GM12878 (cell line): ENCODE results near the gene ACOT4. TPM values are rescaled to one million over a fixed set of nuclear protein-coding genes. Genes with fewer than 3 reads are reported as not detected.

Experiments
- ATAC-seq: fragments of 200-7000 bp; cut with Tn5 transposase; 3 replicates; pipeline ENCODE4 v1.9.1; 2020; ENCODE audit warnings: mild to moderate bottlenecking, moderate library complexity
- BruUV-seq: library from RNA; stranded (reverse); fragments of 400-500 nt; replicated peaks from 2 replicates; lab custom pipeline; 2021; lab: Mats Ljungman, UMichigan
- CTCF ChIA-PET: fragments of 300-600 bp; sonication (Branson Sonifier 250); formaldehyde crosslinking; extraction: SDS; loops from one replicate; lab custom pipeline; 2021; ENCODE audit warnings: inconsistent platforms; lab: Yijun Ruan, JAX
- POLR2A ChIA-PET: fragments of 350-600 bp; formaldehyde crosslinking; extraction: SDS; loops from one replicate; lab custom pipeline; 2021; ENCODE audit warnings: inconsistent platforms; lab: Charles Lee
- RAD21 ChIA-PET: fragments of 300-600 bp; sonication (Branson Sonifier 250); formaldehyde crosslinking; loops from one replicate; lab custom pipeline; 2023; ENCODE audit warnings: antibody characterized with exemption; ENCODE audit not compliant: unreplicated experiment; lab: Charles Lee
- SMC1A ChIA-PET: fragments of 300-600 bp; sonication (Branson Sonifier 250); formaldehyde crosslinking; loops from one replicate; lab custom pipeline; 2023; ENCODE audit not compliant: unreplicated experiment, uncharacterized antibody; lab: Charles Lee
- DNase-seq: peaks from one replicate; pipeline ENCODE4 v3.0.0-alpha.2; 2011; ENCODE audit warnings: low read depth, low spot score
- FAIRE-seq: peaks from 3 replicates; lab custom pipeline; 2011; peaks lifted over from hg19 to GRCh38; lab: Jason Lieb, UNC
- H2AFZ ChIP-seq: 2 replicates; pipeline ENCODE4 v1.6.0; 2011; ENCODE audit warnings: low read depth, low read length, control low read depth; ENCODE audit not compliant: control insufficient read depth
- H3K27ac ChIP-seq: 2 replicates; pipeline ENCODE4 v1.5.1; 2011; ENCODE audit warnings: control low read depth; ENCODE audit not compliant: control insufficient read depth, insufficient read depth
- H3K27me3 ChIP-seq, 2 experiments: replicated peaks in 1 of 2; 2 replicates each; pipeline versions ENCODE4 v1.6.0 to v1.6.1; 2011; ENCODE audit warnings: low read length in 1 of 2; ENCODE audit not compliant: control insufficient read depth in 2 of 2, insufficient read depth in 2 of 2
- H3K36me3 ChIP-seq, 2 experiments: 2 replicates each; pipeline ENCODE4 v1.5.1; 2011; ENCODE audit warnings: low read length in 1 of 2; ENCODE audit not compliant: control insufficient read depth in 2 of 2, insufficient read depth in 2 of 2
- H3K4me1 ChIP-seq: 2 replicates; pipeline ENCODE4 v1.6.1; 2011; ENCODE audit warnings: mild to moderate bottlenecking, low read length, moderate library complexity, mixed read lengths; ENCODE audit not compliant: control insufficient read depth, insufficient read depth
- H3K4me2 ChIP-seq: 2 replicates; pipeline ENCODE4 v1.6.0; 2011; ENCODE audit warnings: control low read depth; ENCODE audit not compliant: control insufficient read depth, insufficient read depth
- H3K4me3 ChIP-seq: fragments of 200-600 bp; sonication (generic); 2 replicates; pipeline ENCODE4 v1.5.1; 2016
- H3K79me2 ChIP-seq: 2 replicates; pipeline ENCODE4 v1.6.0; 2011; ENCODE audit warnings: low read length; ENCODE audit not compliant: control insufficient read depth, insufficient read depth
- H3K9ac ChIP-seq: 2 replicates; pipeline ENCODE4 v1.8.0; 2011; ENCODE audit warnings: low read length, control low read depth, mixed read lengths; ENCODE audit not compliant: control insufficient read depth, insufficient read depth
- H3K9me3 ChIP-seq: replicated peaks from 3 replicates; pipeline ENCODE4 v1.5.1; 2011; ENCODE audit warnings: mild to moderate bottlenecking, low read length; ENCODE audit not compliant: control insufficient read depth, insufficient read depth
- H4K20me1 ChIP-seq: 2 replicates; pipeline ENCODE4 v1.6.0; 2011; ENCODE audit not compliant: control insufficient read depth, insufficient read depth
- BHLHE40 ChIP-seq, 2 experiments: fragments of 450-650 bp in 1 of 2; IDR thresholded peaks; 2 replicates each; pipeline ENCODE4 v1.6.1; 2011 to 2017; ENCODE audit warnings: low read depth in 2 of 2, borderline replicate concordance in 1 of 2, improper control_type of control experiment in 1 of 2, low read length in 1 of 2, mild to moderate bottlenecking in 1 of 2
- CREB1 ChIP-seq: IDR thresholded peaks from 2 replicates; pipeline ENCODE4 v1.6.1; 2012; ENCODE audit warnings: low read depth, mild to moderate bottlenecking, inconsistent platforms
- CREM ChIP-seq: IDR thresholded peaks from 2 replicates; pipeline ENCODE4 v1.6.1; 2014; ENCODE audit warnings: antibody characterized with exemption, low read depth
- EZH2 ChIP-seq: IDR thresholded peaks from 2 replicates; pipeline ENCODE4 v1.6.1; 2012; ENCODE audit warnings: low read depth, mild to moderate bottlenecking, control low read depth, inconsistent platforms, low read length, borderline replicate concordance; ENCODE audit not compliant: control insufficient read depth
- GATAD2B ChIP-seq: fragments of 450-650 bp; conservative IDR thresholded peaks from 2 replicates; pipeline ENCODE4 v1.6.1; 2017; ENCODE audit warnings: low read depth, mild to moderate bottlenecking, moderate library complexity
- HDAC2 ChIP-seq: fragments of 200-600 bp; sonication (generic); IDR thresholded peaks from 2 replicates; pipeline ENCODE4 v1.6.1; 2017
- IKZF2 ChIP-seq, 2 experiments: fragments of 450-650 bp; IDR thresholded peaks; 2 replicates each; pipeline ENCODE4 v1.6.1; 2017; ENCODE audit warnings: mild to moderate bottlenecking in 2 of 2, moderate library complexity in 2 of 2
- POU2F2 ChIP-seq: IDR thresholded peaks from 3 replicates; pipeline ENCODE4 v1.6.1; 2011; ENCODE audit warnings: low read depth, mild to moderate bottlenecking, low read length, borderline replicate concordance
- RAD21 ChIP-seq: IDR thresholded peaks from 2 replicates; pipeline ENCODE4 v1.6.1; 2011; ENCODE audit warnings: mild to moderate bottlenecking, low read depth, low read length, moderate library complexity; ENCODE audit not compliant: insufficient read depth
- SIX5 ChIP-seq: IDR thresholded peaks from 2 replicates; pipeline ENCODE4 v1.6.1; 2011; ENCODE audit warnings: mild to moderate bottlenecking, low read depth, low read length, moderate library complexity; ENCODE audit not compliant: severe bottlenecking
- SMARCA5 ChIP-seq: fragments of 450-650 bp; IDR thresholded peaks from 2 replicates; pipeline ENCODE4 v1.6.1; 2017; ENCODE audit warnings: mild to moderate bottlenecking
- SMC3 ChIP-seq: IDR thresholded peaks from 2 replicates; pipeline ENCODE4 v1.6.1; 2011; ENCODE audit warnings: low read length, improper control_type of control experiment, borderline replicate concordance
- WGBS: methylation state at CpG from one replicate; pipeline ENCODE4 v1.1.6; 2016; ENCODE audit warnings: low lambda C conversion rate; ENCODE audit not compliant: insufficient replicate concordance, insufficient coverage; ENCODE audit errors: missing lambda C conversion rate; 5-methylcytosine and 5-hydroxymethylcytosine counted together
- in situ Hi-C: fragments of 300-500 bp; cut with MboI; formaldehyde crosslinking; loops from 9 replicates; pipeline ENCODE4 v1.14.3; 2018; ENCODE audit warnings: mixed read lengths
- intact Hi-C: fragments of 100-400 bp; cut with micrococcal nuclease; formaldehyde crosslinking; loops from one replicate; pipeline ENCODE4 v1.14.2; 2022; ENCODE audit not compliant: unreplicated experiment
- polyA plus RNA-seq, 11 experiments: library from polyadenylated mRNA; depleted of rRNA in 4 of 11; unstranded in 6 of 11; stranded (reverse) in 5 of 11; fragments of >200 nt; fragmentation: Nextera tagmentation in 4 of 11; fragmentation: Illumina TruSeq in 1 of 11; extraction: Ambion mirVana in 4 of 11; extraction: Trizol in 1 of 11; gene quantifications; 1 replicate in 1 of 11; 2 replicates in 10 of 11; pipeline versions ENCODE4 v1.2.1 to v1.2.3, GENCODE V29; 2011 to 2016; ENCODE audit warnings: inconsistent platforms in 2 of 11, missing spikeins in 2 of 11, low read depth in 1 of 11
- total RNA-seq, 4 experiments: library from RNA; depleted of rRNA in 3 of 4; stranded (reverse); fragments of >200 nt in 3 of 4; fragmentation: Illumina TruSeq in 1 of 4; extraction: Trizol in 1 of 4; gene quantifications; 2 replicates each; pipeline versions ENCODE4 v1.2.1 to v1.2.3, GENCODE V29; 2013 to 2021
- TF ChIP-seq, protein P1 (sequence below): fragments of 450-650 bp; IDR thresholded peaks from 2 replicates; pipeline ENCODE4 v1.6.1; 2017; ENCODE audit warnings: borderline replicate concordance
- TF ChIP-seq, protein P2 (sequence below), 3 experiments: IDR thresholded peaks in 2 of 3; conservative IDR thresholded peaks in 1 of 3; 2 replicates each; pipeline ENCODE4 v1.5.1; 2011; ENCODE audit warnings: low read depth in 3 of 3, low read length in 3 of 3, mild to moderate bottlenecking in 3 of 3, control low read depth in 2 of 3, moderate library complexity in 2 of 3, inconsistent platforms in 1 of 3, mixed read lengths in 1 of 3; ENCODE audit not compliant: control insufficient read depth in 2 of 3, insufficient read depth in 1 of 3; ENCODE audit errors: extremely low read depth in 1 of 3
- TF ChIP-seq, protein P3 (sequence below): IDR thresholded peaks from 2 replicates; pipeline ENCODE4 v1.6.1; 2011; ENCODE audit warnings: borderline replicate concordance, low read depth, mild to moderate bottlenecking, moderate library complexity, mixed read lengths, low read length; ENCODE audit not compliant: insufficient read depth; ENCODE audit errors: extremely low read length

Gene ACOT4
- total and polyA plus RNA-seq, 10 of the 15 experiments (the other 5 are each of a cell fraction or from before 2014, with no cell fraction given), result 0.68 to 3.8 (median 2.0) TPM

DNA sequence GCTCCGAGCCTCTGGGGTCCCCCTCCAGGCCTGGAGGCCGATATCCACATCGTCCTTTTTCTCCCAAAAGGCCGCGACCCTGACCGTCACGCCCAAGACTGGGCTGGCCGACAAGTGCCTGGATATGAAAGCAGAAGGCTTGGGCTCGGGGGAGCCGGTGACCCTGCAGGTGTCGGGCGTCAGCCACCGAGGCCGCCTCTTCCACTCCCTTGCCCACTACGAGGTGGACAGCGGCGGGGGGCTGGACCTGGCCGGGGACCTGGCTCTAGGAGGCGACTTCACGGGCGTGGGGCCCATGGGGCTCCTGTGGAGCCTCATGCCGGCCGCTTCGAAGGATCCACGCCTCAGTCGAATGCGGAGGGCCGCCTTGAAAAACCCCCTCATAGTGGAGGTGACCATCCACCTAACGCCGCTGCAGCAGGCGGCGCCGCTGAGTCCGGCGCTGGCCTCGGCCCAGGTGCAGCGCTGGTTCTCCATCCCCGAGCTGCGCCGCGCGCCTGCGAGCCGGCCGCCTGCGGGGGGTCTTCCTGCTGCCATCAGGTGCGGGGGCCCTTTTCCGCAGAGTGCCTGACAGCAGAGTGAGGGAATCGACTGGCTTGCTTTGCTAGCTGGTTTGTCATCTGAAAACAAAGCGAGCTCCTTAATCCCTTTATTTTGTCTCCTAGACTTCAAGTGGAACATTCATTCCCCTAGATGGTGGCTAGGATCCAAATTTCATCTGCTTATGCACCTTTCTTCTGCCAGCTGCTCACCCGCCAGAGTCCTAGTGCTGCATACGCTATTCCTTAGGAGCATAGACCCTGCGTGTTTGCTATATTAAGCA lies 42.5 kb downstream of the ACOT4 start:
- DNase-seq (no peak), ATAC-seq (peak; percentile 45), FAIRE-seq (no peak)
- 21% methylated on average over 51 of the region's 53 CpGs for WGBS
- CTCF ChIA-PET, result interaction anchor here (0.6 to 13.1 kb wide), 16 partner anchors 10 to 585 kb away, joined by 3 to 220 read pairs (median 4); partner anchors contain the start of genes ACOT2 and DNAL1
- peak overlapping the region; percentile 99 for H3K4me2 ChIP-seq
- POLR2A ChIA-PET, result no interaction called here
- H3K9me3 ChIP-seq, result no peaks in the 10 kb centered on the region
- SMC1A ChIA-PET, result interaction anchor here (0.5 to 3.5 kb wide), 12 partner anchors 10 to 499 kb away, joined by 3 to 54 read pairs (median 4); partner anchors contain the start of genes ACOT2 and DNAL1
- H4K20me1 ChIP-seq, result no peaks in the 10 kb centered on the region
- no TSS peak for BruUV-seq
- no peak overlapping the region for H3K27ac ChIP-seq
- H3K79me2 ChIP-seq, result no peaks in the 10 kb centered on the region
- peaks cover 0 to 3% of the 10 kb centered on the region in 2 experiments; a peak in 1 of 4 replicates for H3K27me3 ChIP-seq
- H3K4me3 ChIP-seq, result peak overlapping the region; percentile 65
- peaks cover 8% of the 10 kb centered on the region for H3K4me1 ChIP-seq
- RAD21 ChIA-PET, result interaction anchor here (1.0 to 4.6 kb wide), 8 partner anchors 9 to 339 kb away, joined by 3 to 68 read pairs (median 8); partner anchors contain the start of gene ACOT2
- peak overlapping the region; percentile 97 for H2AFZ ChIP-seq
- peak overlapping the region; percentile 63; the same call in 1 of the 2 replicates for H3K9ac ChIP-seq
- intact Hi-C loops, result loop anchor here (5.0 to 10.0 kb wide), 3 partner anchors 78 to 401 kb away; partner anchors contain the start of gene PNMA1
- H3K36me3 ChIP-seq, result no peaks in the 10 kb centered on the region
- in situ Hi-C loops, result loop anchor here (5.0 kb wide), 1 partner anchor 127 kb away; no protein-coding TSS in a partner anchor
- TF ChIP-seq BHLHE40 (IDR thresholded peaks at IDR 0.05; ENCODE audit: borderline replicate concordance in 1 of 2, low read depth in 2 of 2, low read length in 1 of 2) (no peak), SMARCA5 (no peak), HDAC2 (no peak), SIX5 (no peak), RAD21 (peak; percentile 20; the same call in 1 of the 2 replicates), CREM (no peak), POU2F2 (no peak), CREB1 (0 out of 2 replicates have a peak, but pooled peaks have one; percentile 10), SMC3 (no peak), GATAD2B (no peak; the same call in 1 of the 2 replicates), EZH2 (no peak), IKZF2 (IDR thresholded peaks at IDR 0.05) (no peak)
- TF ChIP-seq, protein P1, sequence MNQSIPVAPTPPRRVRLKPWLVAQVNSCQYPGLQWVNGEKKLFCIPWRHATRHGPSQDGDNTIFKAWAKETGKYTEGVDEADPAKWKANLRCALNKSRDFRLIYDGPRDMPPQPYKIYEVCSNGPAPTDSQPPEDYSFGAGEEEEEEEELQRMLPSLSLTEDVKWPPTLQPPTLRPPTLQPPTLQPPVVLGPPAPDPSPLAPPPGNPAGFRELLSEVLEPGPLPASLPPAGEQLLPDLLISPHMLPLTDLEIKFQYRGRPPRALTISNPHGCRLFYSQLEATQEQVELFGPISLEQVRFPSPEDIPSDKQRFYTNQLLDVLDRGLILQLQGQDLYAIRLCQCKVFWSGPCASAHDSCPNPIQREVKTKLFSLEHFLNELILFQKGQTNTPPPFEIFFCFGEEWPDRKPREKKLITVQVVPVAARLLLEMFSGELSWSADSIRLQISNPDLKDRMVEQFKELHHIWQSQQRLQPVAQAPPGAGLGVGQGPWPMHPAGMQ, result no peak
- TF ChIP-seq, protein P2, sequence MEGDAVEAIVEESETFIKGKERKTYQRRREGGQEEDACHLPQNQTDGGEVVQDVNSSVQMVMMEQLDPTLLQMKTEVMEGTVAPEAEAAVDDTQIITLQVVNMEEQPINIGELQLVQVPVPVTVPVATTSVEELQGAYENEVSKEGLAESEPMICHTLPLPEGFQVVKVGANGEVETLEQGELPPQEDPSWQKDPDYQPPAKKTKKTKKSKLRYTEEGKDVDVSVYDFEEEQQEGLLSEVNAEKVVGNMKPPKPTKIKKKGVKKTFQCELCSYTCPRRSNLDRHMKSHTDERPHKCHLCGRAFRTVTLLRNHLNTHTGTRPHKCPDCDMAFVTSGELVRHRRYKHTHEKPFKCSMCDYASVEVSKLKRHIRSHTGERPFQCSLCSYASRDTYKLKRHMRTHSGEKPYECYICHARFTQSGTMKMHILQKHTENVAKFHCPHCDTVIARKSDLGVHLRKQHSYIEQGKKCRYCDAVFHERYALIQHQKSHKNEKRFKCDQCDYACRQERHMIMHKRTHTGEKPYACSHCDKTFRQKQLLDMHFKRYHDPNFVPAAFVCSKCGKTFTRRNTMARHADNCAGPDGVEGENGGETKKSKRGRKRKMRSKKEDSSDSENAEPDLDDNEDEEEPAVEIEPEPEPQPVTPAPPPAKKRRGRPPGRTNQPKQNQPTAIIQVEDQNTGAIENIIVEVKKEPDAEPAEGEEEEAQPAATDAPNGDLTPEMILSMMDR (IDR thresholded peaks at IDR 0.05 in 2 of 3, conservative IDR thresholded peaks at IDR 0.05 in 1 of 3; ENCODE audit: control insufficient read depth in 2 of 3, extremely low read depth in 1 of 3, insufficient read depth in 1 of 3, low read depth in 3 of 3, low read length in 3 of 3), result peak; percentile 11 to 25 (median 18); a peak in 2 of 6 replicates
- TF ChIP-seq, protein P3, sequence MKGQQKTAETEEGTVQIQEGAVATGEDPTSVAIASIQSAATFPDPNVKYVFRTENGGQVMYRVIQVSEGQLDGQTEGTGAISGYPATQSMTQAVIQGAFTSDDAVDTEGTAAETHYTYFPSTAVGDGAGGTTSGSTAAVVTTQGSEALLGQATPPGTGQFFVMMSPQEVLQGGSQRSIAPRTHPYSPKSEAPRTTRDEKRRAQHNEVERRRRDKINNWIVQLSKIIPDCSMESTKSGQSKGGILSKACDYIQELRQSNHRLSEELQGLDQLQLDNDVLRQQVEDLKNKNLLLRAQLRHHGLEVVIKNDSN, result no peak
